Measurements from ENCODE around the gene TLE1.
A peak's percentile ranks its signal among the peaks of the same experiment; 100 is the strongest.

The TLE1 gene

GRCh38 chr9:81562231-81563019 is 126.9 kb downstream of the TLE1 start:
- H3K9ac ChIP-seq (ENCODE audit: low read length), result no peak overlapping the region
- H2BK120ac ChIP-seq (ENCODE audit: low read depth, low read length), result peak overlapping the region; percentile 6
- H3K9me3 ChIP-seq (ENCODE audit: control insufficient read depth, low read length), result no peaks in the 10 kb centered on the region
- H3K4me3 ChIP-seq (ENCODE audit: insufficient read depth in 1 of 2, low read depth in 1 of 2, low read length in 2 of 2), result no peak overlapping the region
- peak overlapping the region; percentile 70 for H2BK5ac ChIP-seq (ENCODE audit: low read depth, low read length, poor library complexity, severe bottlenecking)
- WGBS, result 55% methylated on average over 10 of the region's 10 CpGs
- H3K23ac ChIP-seq (ENCODE audit: low read length in 2 of 2), result no peak overlapping the region
- H2AFZ ChIP-seq (ENCODE audit: low read depth, low read length), result no peak overlapping the region
- H3K4me2 ChIP-seq (ENCODE audit: low read length, poor library complexity, severe bottlenecking), result no peak overlapping the region
- H3K4ac ChIP-seq (ENCODE audit: low read depth in 1 of 2, low read length in 2 of 2), result peak overlapping the region; percentile 70 to 85
- H3K36me3 ChIP-seq (ENCODE audit: control insufficient read depth in 1 of 2, insufficient read depth in 2 of 2, low read depth in 1 of 2, low read length in 2 of 2), result no peaks in the 10 kb centered on the region
- H4K8ac ChIP-seq (ENCODE audit: low read length), result no peak overlapping the region
- H3K18ac ChIP-seq (ENCODE audit: low read depth in 1 of 2, low read length in 2 of 2), result peak overlapping the region; percentile 2 to 85
- H2BK15ac ChIP-seq (ENCODE audit: low read depth, poor library complexity, severe bottlenecking), result peak overlapping the region; percentile 57
- no peaks in the 10 kb centered on the region for H3K79me1 ChIP-seq (replicated peaks; ENCODE audit: low read length, poor library complexity, severe bottlenecking)
- peak overlapping the region; percentile 57 for H2AK5ac ChIP-seq (ENCODE audit: low read length, severe bottlenecking)
- peaks cover 16% of the 10 kb centered on the region for H3K4me1 ChIP-seq (ENCODE audit: control insufficient read depth, insufficient read depth, low read depth, low read length)
- H3K27me3 ChIP-seq (ENCODE audit: control insufficient read depth in 1 of 2, insufficient read depth in 1 of 2, low read length in 2 of 2), result peaks cover 0 to 17% of the 10 kb centered on the region in 2 experiments
- H3K14ac ChIP-seq (ENCODE audit: low read length in 2 of 2), result no peak overlapping the region
- peak overlapping the region; percentile 43 for H4K91ac ChIP-seq (ENCODE audit: low read length)
- peak; percentile 81 for DNase-seq
- peak overlapping the region; percentile 76 for H3K27ac ChIP-seq (ENCODE audit: low read length, poor library complexity, severe bottlenecking)
- H2BK12ac ChIP-seq (ENCODE audit: low read length in 2 of 2), result peak overlapping the region; percentile 79 to 85

GRCh38 chr9:81560851-81561732 is 128.3 kb downstream of the TLE1 start:
- peaks cover 16% of the 10 kb centered on the region for H3K4me1 ChIP-seq (ENCODE audit: control insufficient read depth, insufficient read depth, low read depth, low read length)
- H2BK15ac ChIP-seq (ENCODE audit: low read depth, poor library complexity, severe bottlenecking), result no peak overlapping the region
- no peak overlapping the region for H2AFZ ChIP-seq (ENCODE audit: low read depth, low read length)
- H3K4ac ChIP-seq (ENCODE audit: low read depth in 1 of 2, low read length in 2 of 2), result no peak overlapping the region
- H2BK5ac ChIP-seq (ENCODE audit: low read depth, low read length, poor library complexity, severe bottlenecking), result no peak overlapping the region
- no peak overlapping the region for H3K9ac ChIP-seq (ENCODE audit: low read length)
- peak overlapping the region; percentile 18 to 60 for H2BK12ac ChIP-seq (ENCODE audit: low read length in 2 of 2)
- H3K18ac ChIP-seq (ENCODE audit: low read depth in 1 of 2, low read length in 2 of 2), result no peak overlapping the region
- H3K36me3 ChIP-seq (ENCODE audit: control insufficient read depth in 1 of 2, insufficient read depth in 2 of 2, low read depth in 1 of 2, low read length in 2 of 2), result no peaks in the 10 kb centered on the region
- H3K23ac ChIP-seq (ENCODE audit: low read length in 2 of 2), result no peak overlapping the region
- no peak overlapping the region for H3K27ac ChIP-seq (ENCODE audit: low read length, poor library complexity, severe bottlenecking)
- H3K79me1 ChIP-seq (replicated peaks; ENCODE audit: low read length, poor library complexity, severe bottlenecking), result no peaks in the 10 kb centered on the region
- no peak overlapping the region for H3K4me3 ChIP-seq (ENCODE audit: insufficient read depth in 1 of 2, low read depth in 1 of 2, low read length in 2 of 2)
- no peak overlapping the region for H4K91ac ChIP-seq (ENCODE audit: low read length)
- H4K8ac ChIP-seq (ENCODE audit: low read length), result no peak overlapping the region
- 91% methylated on average over 11 of the region's 13 CpGs for WGBS
- H3K9me3 ChIP-seq (ENCODE audit: control insufficient read depth, low read length), result no peaks in the 10 kb centered on the region
- H3K14ac ChIP-seq (ENCODE audit: low read length in 2 of 2), result no peak overlapping the region
- H3K27me3 ChIP-seq (ENCODE audit: control insufficient read depth in 1 of 2, insufficient read depth in 1 of 2, low read length in 2 of 2), result peaks cover 0 to 17% of the 10 kb centered on the region in 2 experiments
- peak overlapping the region; percentile 72 for H2AK5ac ChIP-seq (ENCODE audit: low read length, severe bottlenecking)
- no peak for DNase-seq
- H2BK120ac ChIP-seq (ENCODE audit: low read depth, low read length), result no peak overlapping the region
- no peak overlapping the region for H3K4me2 ChIP-seq (ENCODE audit: low read length, poor library complexity, severe bottlenecking)

DNA sequence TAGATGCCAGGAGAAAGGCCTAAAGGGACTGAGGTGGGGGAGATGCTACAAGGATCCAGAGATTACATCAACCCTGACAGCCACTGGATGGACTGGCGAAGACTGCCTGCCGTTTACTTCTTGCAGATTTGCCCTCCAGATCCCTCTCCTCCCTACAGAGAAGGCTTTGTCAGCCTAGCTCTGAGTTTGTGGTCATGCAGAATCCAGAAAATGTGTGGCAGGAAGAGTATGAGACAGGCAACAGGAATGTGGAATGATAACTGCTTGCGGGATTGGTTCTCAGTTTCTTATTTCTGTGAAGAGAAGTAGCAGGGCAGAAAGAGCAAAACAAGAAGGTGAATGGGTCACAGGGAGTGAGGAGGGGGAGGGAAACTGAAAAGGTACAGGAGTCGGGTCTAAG is 129.6 kb downstream of the TLE1 start:
- H3K79me1 ChIP-seq (replicated peaks; ENCODE audit: low read length, poor library complexity, severe bottlenecking), result no peaks in the 10 kb centered on the region
- H2BK15ac ChIP-seq (ENCODE audit: low read depth, poor library complexity, severe bottlenecking), result no peak overlapping the region
- no peak overlapping the region for H3K4me2 ChIP-seq (ENCODE audit: low read length, poor library complexity, severe bottlenecking)
- H3K18ac ChIP-seq (ENCODE audit: low read depth in 1 of 2, low read length in 2 of 2), result peak overlapping the region; percentile 85 to 86
- H3K14ac ChIP-seq (ENCODE audit: low read length in 2 of 2), result no peak overlapping the region
- H3K27ac ChIP-seq (ENCODE audit: low read length, poor library complexity, severe bottlenecking), result peak overlapping the region; percentile 95
- no peak overlapping the region for H3K4me3 ChIP-seq (ENCODE audit: insufficient read depth in 1 of 2, low read depth in 1 of 2, low read length in 2 of 2)
- H3K9ac ChIP-seq (ENCODE audit: low read length), result peak overlapping the region; percentile 34
- H4K91ac ChIP-seq (ENCODE audit: low read length), result peak overlapping the region; percentile 45
- peak overlapping the region; percentile 93 for H2BK120ac ChIP-seq (ENCODE audit: low read depth, low read length)
- H2AFZ ChIP-seq (ENCODE audit: low read depth, low read length), result no peak overlapping the region
- no peaks in the 10 kb centered on the region for H3K9me3 ChIP-seq (ENCODE audit: control insufficient read depth, low read length)
- H3K4ac ChIP-seq (ENCODE audit: low read depth in 1 of 2, low read length in 2 of 2), result peak overlapping the region; percentile 73 to 84
- H3K23ac ChIP-seq (ENCODE audit: low read length in 2 of 2), result no peak overlapping the region
- H2BK5ac ChIP-seq (ENCODE audit: low read depth, low read length, poor library complexity, severe bottlenecking), result peak overlapping the region; percentile 66
- H2AK5ac ChIP-seq (ENCODE audit: low read length, severe bottlenecking), result peak overlapping the region; percentile 98
- no peaks in the 10 kb centered on the region for H3K36me3 ChIP-seq (ENCODE audit: control insufficient read depth in 1 of 2, insufficient read depth in 2 of 2, low read depth in 1 of 2, low read length in 2 of 2)
- DNase-seq, result peak; percentile 96
- H2BK12ac ChIP-seq (ENCODE audit: low read length in 2 of 2), result peak overlapping the region; percentile 42 to 77
- H4K8ac ChIP-seq (ENCODE audit: low read length), result no peak overlapping the region
- WGBS, result 0% methylated on average over 2 of the region's 4 CpGs
- H3K4me1 ChIP-seq (ENCODE audit: control insufficient read depth, insufficient read depth, low read depth, low read length), result peaks cover 16% of the 10 kb centered on the region
- H3K27me3 ChIP-seq (ENCODE audit: control insufficient read depth in 1 of 2, insufficient read depth in 1 of 2, low read length in 2 of 2), result peaks cover 0 to 25% of the 10 kb centered on the region in 2 experiments

DNA sequence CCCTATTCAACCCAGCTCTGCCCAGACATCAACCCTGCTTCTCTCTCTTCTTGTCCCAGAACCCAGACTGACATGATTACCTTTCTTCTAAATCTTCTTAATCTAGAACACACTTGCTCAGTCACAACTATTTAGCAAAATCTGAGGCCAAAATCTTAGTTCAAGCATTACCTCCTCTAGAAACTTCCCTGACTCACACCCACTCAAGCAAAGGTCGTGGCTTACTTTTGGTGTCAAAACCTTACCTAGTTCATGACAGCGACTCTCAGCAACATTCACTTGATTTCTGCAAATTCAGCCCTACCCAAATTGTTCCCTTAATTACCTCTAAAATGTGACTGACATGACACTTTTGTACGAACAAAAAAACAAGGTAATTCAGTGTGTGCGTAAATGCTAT is 130.2 kb downstream of the TLE1 start:
- H2AFZ ChIP-seq (ENCODE audit: low read depth, low read length), result no peak overlapping the region
- no peak overlapping the region for H3K4me3 ChIP-seq (ENCODE audit: insufficient read depth in 1 of 2, low read depth in 1 of 2, low read length in 2 of 2)
- WGBS, result 89% methylated on average over 4 of the region's 4 CpGs

More for the DNA sequence above, 130.2 kb downstream of the TLE1 start:
- no peak overlapping the region for H2BK15ac ChIP-seq (ENCODE audit: low read depth, poor library complexity, severe bottlenecking)
- H3K23ac ChIP-seq (ENCODE audit: low read length in 2 of 2), result no peak overlapping the region
- H3K4me1 ChIP-seq (ENCODE audit: control insufficient read depth, insufficient read depth, low read depth, low read length), result peaks cover 16% of the 10 kb centered on the region
- no peak overlapping the region for H3K9ac ChIP-seq (ENCODE audit: low read length)
- H2BK5ac ChIP-seq (ENCODE audit: low read depth, low read length, poor library complexity, severe bottlenecking), result peak overlapping the region; percentile 88
- peak overlapping the region; percentile 55 to 84 for H3K4ac ChIP-seq (ENCODE audit: low read depth in 1 of 2, low read length in 2 of 2)
- H3K36me3 ChIP-seq (ENCODE audit: control insufficient read depth in 1 of 2, insufficient read depth in 2 of 2, low read depth in 1 of 2, low read length in 2 of 2), result no peaks in the 10 kb centered on the region
- H3K4me2 ChIP-seq (ENCODE audit: low read length, poor library complexity, severe bottlenecking), result no peak overlapping the region
- DNase-seq, result no peak
- H2BK12ac ChIP-seq (ENCODE audit: low read length in 2 of 2), result peak overlapping the region; percentile 81 to 99
- no peak overlapping the region for H4K8ac ChIP-seq (ENCODE audit: low read length)
- H3K14ac ChIP-seq (ENCODE audit: low read length in 2 of 2), result no peak overlapping the region
- H2AK5ac ChIP-seq (ENCODE audit: low read length, severe bottlenecking), result peak overlapping the region; percentile 98
- H3K9me3 ChIP-seq (ENCODE audit: control insufficient read depth, low read length), result no peaks in the 10 kb centered on the region
- peak overlapping the region; percentile 93 for H2BK120ac ChIP-seq (ENCODE audit: low read depth, low read length)
- peak overlapping the region; percentile 95 for H3K27ac ChIP-seq (ENCODE audit: low read length, poor library complexity, severe bottlenecking)
- peaks cover 0 to 22% of the 10 kb centered on the region in 2 experiments for H3K27me3 ChIP-seq (ENCODE audit: control insufficient read depth in 1 of 2, insufficient read depth in 1 of 2, low read length in 2 of 2)
- no peaks in the 10 kb centered on the region for H3K79me1 ChIP-seq (replicated peaks; ENCODE audit: low read length, poor library complexity, severe bottlenecking)
- H4K91ac ChIP-seq (ENCODE audit: low read length), result peak overlapping the region; percentile 21
- peak overlapping the region; percentile 81 to 94 for H3K18ac ChIP-seq (ENCODE audit: low read depth in 1 of 2, low read length in 2 of 2)

All from mesenchymal stem cell (in vitro differentiated cells and primary cell).